ENCODE measurements around the gene HOXD1.
A peak's percentile ranks its signal among the peaks of the same experiment; 100 is the strongest.

The HOXD1 gene

DNA sequence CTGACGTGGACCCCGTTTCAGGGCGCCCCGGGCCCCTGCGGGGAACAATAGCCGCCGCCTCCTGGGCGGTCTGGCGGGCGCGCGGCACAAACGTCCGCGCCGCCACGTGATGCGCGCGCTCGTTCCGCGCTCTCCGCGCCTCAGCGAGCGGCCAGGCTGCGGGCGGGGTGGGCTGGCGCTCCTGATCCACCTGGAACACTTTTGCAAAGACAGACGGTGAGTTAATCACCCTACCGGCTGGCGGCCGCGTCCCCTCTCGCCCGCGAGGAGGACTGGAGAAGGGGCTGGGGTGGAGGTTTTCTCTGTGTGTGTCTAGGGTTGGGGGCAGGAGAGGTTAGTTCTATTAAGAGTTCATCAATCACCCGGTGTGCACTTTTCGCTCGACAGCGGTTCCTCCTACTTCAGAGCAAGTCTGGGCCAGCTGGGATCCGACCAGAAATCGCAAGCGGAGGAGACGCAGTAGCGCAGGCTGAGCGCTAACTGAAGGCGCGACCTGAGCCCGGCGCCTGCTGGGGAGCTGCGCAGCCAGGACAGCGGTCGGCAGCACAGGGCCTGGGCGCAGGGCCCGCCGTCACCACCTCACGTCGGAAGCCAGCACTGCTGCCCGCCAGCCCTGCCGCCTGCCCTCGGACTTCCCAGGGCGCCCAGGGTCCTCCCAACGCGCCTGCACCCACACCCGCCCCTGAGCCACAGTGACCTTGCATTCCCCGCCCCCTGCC is 10.3 kb upstream of the HOXD1 start:
- H3K9me3 ChIP-seq (ENCODE audit: insufficient read depth, low read depth, low read length), result no peaks in the 10 kb centered on the region
- H3K27ac ChIP-seq (ENCODE audit: low read depth, low read length), result no peak overlapping the region
- WGBS, result under 1% methylated on average over 68 of the region's 68 CpGs
- H3K27me3 ChIP-seq (ENCODE audit: insufficient read depth, low read length), result peaks cover 100% of the 10 kb centered on the region
- peaks cover 21% of the 10 kb centered on the region for H3K4me1 ChIP-seq (ENCODE audit: insufficient read depth, low read length)
- H3K9ac ChIP-seq (ENCODE audit: low read depth, low read length), result no peak overlapping the region
- H3K36me3 ChIP-seq (ENCODE audit: insufficient read depth, low read length), result no peaks in the 10 kb centered on the region
- peak overlapping the region; percentile 45 for H3K4me3 ChIP-seq (ENCODE audit: low read length)

DNA sequence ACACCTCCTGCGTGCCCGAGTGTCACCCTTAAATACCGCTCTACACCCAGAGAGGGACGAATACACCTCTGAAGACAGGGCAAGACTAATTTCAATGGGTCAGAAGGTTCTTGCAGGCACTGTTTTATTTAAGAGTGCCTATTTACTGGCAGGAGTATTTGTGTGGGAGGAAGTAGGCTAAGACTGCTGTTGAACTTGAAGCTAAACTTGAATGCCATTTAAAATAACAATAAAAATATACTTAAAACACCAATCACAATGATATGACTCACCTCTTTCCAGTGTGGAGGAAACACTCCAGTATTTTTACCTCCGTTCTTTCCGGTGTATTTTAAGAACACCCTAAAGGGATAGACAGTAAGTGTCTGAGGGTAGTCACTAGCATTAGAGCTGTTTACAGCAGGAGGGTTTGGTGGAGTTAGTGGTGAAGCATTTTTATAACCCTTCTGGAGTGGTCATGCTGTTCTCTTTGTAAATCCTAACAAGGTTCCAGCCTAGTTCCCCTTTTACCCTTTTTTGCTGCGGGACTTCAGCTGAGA is 9.6 kb upstream of the HOXD1 start:
- 5% methylated on average over 6 of the region's 7 CpGs for WGBS

DNA sequence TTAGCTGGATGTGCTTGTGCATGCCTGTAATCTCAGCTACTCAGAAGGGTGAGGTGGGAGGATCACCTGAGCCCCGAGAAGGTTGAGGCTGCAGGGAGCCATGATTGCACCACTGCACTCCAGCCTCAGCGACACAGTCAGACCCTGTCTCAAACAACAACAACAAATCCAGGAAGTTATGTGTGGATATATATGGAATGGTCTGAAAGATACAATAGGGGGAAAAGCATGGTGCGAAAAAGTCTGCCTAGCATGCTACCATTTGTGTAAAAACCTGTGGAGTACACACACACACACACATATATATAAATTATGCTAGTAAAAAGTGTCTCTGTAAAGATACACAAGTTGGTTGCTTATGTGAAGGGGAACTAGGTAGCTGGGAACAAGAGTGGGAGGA is 6.9 kb upstream of the HOXD1 start:
- Histone ChIP-seq H3K9ac (ENCODE audit: low read depth, low read length) (no peak overlapping the region), H3K27ac (ENCODE audit: low read depth, low read length) (no peak overlapping the region), H3K27me3 (ENCODE audit: insufficient read depth, low read length) (peaks cover 100% of the 10 kb centered on the region), H3K9me3 (ENCODE audit: insufficient read depth, low read depth, low read length) (no peaks in the 10 kb centered on the region), H3K4me1 (ENCODE audit: insufficient read depth, low read length) (peaks cover 4% of the 10 kb centered on the region; the same call in 1 of the 2 replicates), H3K36me3 (ENCODE audit: insufficient read depth, low read length) (no peaks in the 10 kb centered on the region), H3K4me3 (ENCODE audit: low read length) (no peak overlapping the region)
- WGBS, result 88% methylated on average over 1 of the region's 3 CpGs

More for the DNA sequence above, 9.6 kb upstream of the HOXD1 start:
- peaks cover 21% of the 10 kb centered on the region for H3K4me1 ChIP-seq (ENCODE audit: insufficient read depth, low read length)
- no peak overlapping the region for H3K9ac ChIP-seq (ENCODE audit: low read depth, low read length)
- H3K4me3 ChIP-seq (ENCODE audit: low read length), result no peak overlapping the region
- no peaks in the 10 kb centered on the region for H3K36me3 ChIP-seq (ENCODE audit: insufficient read depth, low read length)
- H3K9me3 ChIP-seq (ENCODE audit: insufficient read depth, low read depth, low read length), result no peaks in the 10 kb centered on the region
- peaks cover 100% of the 10 kb centered on the region for H3K27me3 ChIP-seq (ENCODE audit: insufficient read depth, low read length)
- no peak overlapping the region for H3K27ac ChIP-seq (ENCODE audit: low read depth, low read length)

GRCh38 chr2:176182671-176183070 is 5.8 kb upstream of the HOXD1 start:
- WGBS, result 93% methylated on average over 3 of the region's 3 CpGs
- H3K9ac ChIP-seq (ENCODE audit: low read depth, low read length), result no peak overlapping the region
- no peaks in the 10 kb centered on the region for H3K36me3 ChIP-seq (ENCODE audit: insufficient read depth, low read length)
- H3K27me3 ChIP-seq (ENCODE audit: insufficient read depth, low read length), result peaks cover 100% of the 10 kb centered on the region
- H3K9me3 ChIP-seq (ENCODE audit: insufficient read depth, low read depth, low read length), result no peaks in the 10 kb centered on the region
- no peak overlapping the region for H3K4me3 ChIP-seq (ENCODE audit: low read length)
- H3K27ac ChIP-seq (ENCODE audit: low read depth, low read length), result no peak overlapping the region
- peaks cover 11% of the 10 kb centered on the region for H3K4me1 ChIP-seq (ENCODE audit: insufficient read depth, low read length)

DNA sequence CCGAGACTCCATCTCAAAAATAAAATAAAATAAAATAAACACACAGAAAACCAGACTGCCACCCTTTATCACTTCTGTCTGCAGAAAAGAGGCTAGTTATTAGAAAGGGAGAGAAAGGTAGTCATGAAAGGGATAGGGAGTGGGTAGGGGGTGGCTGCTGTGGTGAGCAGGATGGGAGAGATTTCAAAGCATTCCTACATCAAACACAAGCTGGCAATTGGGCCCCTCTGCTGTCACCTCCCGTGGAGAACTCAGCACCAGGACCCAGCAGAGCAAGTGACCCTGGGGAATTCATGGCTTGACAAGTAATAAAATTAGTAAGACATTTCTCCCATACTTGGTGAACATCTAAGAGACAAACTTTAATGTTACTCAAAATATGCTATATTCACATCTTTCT is 3.7 kb upstream of the HOXD1 start:
- WGBS, result 86% methylated on average over 1 of the region's 2 CpGs
- Histone ChIP-seq H3K27ac (ENCODE audit: low read depth, low read length) (no peak overlapping the region), H3K9me3 (ENCODE audit: insufficient read depth, low read depth, low read length) (no peaks in the 10 kb centered on the region), H3K4me3 (ENCODE audit: low read length) (no peak overlapping the region), H3K4me1 (ENCODE audit: insufficient read depth, low read length) (peaks cover 18% of the 10 kb centered on the region), H3K9ac (ENCODE audit: low read depth, low read length) (no peak overlapping the region), H3K27me3 (ENCODE audit: insufficient read depth, low read length) (peaks cover 100% of the 10 kb centered on the region), H3K36me3 (ENCODE audit: insufficient read depth, low read length) (no peaks in the 10 kb centered on the region)

- Histone ChIP-seq H3K9ac (ENCODE audit: low read depth, low read length) (no peak overlapping the region), H3K36me3 (ENCODE audit: insufficient read depth, low read length) (no peaks in the 10 kb centered on the region), H3K27ac (ENCODE audit: low read depth, low read length) (no peak overlapping the region), H3K4me1 (ENCODE audit: insufficient read depth, low read length) (peaks cover 20% of the 10 kb centered on the region), H3K4me3 (ENCODE audit: low read length) (no peak overlapping the region), H3K27me3 (ENCODE audit: insufficient read depth, low read length) (peaks cover 100% of the 10 kb centered on the region), H3K9me3 (ENCODE audit: insufficient read depth, low read depth, low read length) (no peaks in the 10 kb centered on the region)
- WGBS, result 84% methylated on average over 2 of the region's 2 CpGs
Measured at GRCh38 chr2:176186024-176186423, 2.4 kb upstream of the HOXD1 start.

DNA sequence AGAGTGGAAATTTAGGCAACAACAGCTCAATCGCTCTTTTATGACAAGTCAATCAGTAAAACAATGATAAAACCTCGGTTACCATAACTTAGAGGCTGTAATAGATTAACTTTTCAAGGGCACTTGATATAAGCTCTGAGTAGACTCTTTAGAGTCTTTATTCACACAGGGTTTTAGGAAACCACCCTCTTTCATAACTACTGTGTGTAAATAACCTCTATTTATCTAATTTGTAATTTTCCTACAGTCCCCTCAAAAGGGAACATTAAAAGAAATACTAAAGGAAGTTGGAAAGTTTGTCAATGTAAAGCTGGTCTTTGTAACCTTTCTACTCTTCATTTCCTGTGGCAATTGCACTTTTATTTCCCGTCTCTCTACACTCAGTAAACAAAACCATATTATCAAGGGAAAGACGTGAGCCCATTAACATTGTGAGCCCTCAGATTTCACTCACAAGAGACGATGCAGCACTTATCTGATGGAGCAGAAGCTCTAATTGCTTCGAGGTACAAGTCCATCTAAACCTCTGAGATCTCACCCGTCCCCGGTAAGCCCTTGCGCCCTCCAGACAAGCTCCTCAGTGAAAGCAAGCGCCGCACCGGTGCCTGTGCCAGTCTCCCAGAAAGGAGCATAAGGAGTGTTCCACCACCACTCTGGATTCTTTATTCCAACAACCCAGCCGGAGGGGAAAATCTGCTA is 1.1 kb upstream of the HOXD1 start:
- no peaks in the 10 kb centered on the region for H3K9me3 ChIP-seq (ENCODE audit: insufficient read depth, low read depth, low read length)
- no peak overlapping the region for H3K9ac ChIP-seq (ENCODE audit: low read depth, low read length)
- peaks cover 28% of the 10 kb centered on the region for H3K4me1 ChIP-seq (ENCODE audit: insufficient read depth, low read length)
- H3K4me3 ChIP-seq (ENCODE audit: low read length), result peak overlapping the region; percentile 39; the same call in 1 of the 2 replicates
- H3K27ac ChIP-seq (ENCODE audit: low read depth, low read length), result no peak overlapping the region
- no peaks in the 10 kb centered on the region for H3K36me3 ChIP-seq (ENCODE audit: insufficient read depth, low read length)
- 6% methylated on average over 13 of the region's 13 CpGs for WGBS
- H3K27me3 ChIP-seq (ENCODE audit: insufficient read depth, low read length), result peaks cover 100% of the 10 kb centered on the region

DNA sequence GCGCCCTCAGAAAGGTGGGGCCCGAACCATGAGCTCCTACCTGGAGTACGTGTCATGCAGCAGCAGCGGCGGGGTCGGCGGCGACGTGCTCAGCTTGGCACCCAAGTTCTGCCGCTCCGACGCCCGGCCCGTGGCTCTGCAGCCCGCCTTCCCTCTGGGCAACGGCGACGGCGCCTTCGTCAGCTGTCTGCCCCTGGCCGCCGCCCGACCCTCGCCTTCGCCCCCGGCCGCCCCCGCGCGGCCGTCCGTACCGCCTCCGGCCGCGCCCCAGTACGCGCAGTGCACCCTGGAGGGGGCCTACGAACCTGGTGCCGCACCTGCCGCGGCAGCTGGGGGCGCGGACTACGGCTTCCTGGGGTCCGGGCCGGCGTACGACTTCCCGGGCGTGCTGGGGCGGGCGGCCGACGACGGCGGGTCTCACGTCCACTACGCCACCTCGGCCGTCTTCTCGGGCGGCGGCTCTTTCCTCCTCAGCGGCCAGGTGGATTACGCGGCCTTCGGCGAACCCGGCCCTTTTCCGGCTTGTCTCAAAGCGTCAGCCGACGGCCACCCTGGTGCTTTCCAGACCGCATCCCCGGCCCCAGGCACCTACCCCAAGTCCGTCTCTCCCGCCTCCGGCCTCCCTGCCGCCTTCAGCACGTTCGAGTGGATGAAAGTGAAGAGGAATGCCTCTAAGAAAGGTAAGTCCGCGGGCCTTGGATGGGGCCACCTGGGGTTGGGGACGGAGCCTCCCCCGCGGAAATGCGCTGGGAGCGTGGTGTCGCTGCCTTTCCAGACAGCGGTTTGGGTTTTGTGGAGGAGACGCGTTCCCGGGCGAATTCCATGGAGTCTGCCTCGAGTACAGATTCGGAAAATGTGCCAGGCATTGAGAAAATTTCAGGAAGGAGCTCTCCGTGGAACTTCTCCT is 559 bp downstream of the HOXD1 start:
- Histone ChIP-seq H3K27me3 (ENCODE audit: insufficient read depth, low read length) (peaks cover 100% of the 10 kb centered on the region), H3K4me3 (ENCODE audit: low read length) (peak overlapping the region; percentile 39), H3K9me3 (ENCODE audit: insufficient read depth, low read depth, low read length) (no peaks in the 10 kb centered on the region), H3K4me1 (ENCODE audit: insufficient read depth, low read length) (peaks cover 37% of the 10 kb centered on the region), H3K27ac (ENCODE audit: low read depth, low read length) (no peak overlapping the region), H3K36me3 (ENCODE audit: insufficient read depth, low read length) (no peaks in the 10 kb centered on the region), H3K9ac (ENCODE audit: low read depth, low read length) (no peak overlapping the region)
- WGBS, result 1% methylated on average over 98 of the region's 98 CpGs

DNA sequence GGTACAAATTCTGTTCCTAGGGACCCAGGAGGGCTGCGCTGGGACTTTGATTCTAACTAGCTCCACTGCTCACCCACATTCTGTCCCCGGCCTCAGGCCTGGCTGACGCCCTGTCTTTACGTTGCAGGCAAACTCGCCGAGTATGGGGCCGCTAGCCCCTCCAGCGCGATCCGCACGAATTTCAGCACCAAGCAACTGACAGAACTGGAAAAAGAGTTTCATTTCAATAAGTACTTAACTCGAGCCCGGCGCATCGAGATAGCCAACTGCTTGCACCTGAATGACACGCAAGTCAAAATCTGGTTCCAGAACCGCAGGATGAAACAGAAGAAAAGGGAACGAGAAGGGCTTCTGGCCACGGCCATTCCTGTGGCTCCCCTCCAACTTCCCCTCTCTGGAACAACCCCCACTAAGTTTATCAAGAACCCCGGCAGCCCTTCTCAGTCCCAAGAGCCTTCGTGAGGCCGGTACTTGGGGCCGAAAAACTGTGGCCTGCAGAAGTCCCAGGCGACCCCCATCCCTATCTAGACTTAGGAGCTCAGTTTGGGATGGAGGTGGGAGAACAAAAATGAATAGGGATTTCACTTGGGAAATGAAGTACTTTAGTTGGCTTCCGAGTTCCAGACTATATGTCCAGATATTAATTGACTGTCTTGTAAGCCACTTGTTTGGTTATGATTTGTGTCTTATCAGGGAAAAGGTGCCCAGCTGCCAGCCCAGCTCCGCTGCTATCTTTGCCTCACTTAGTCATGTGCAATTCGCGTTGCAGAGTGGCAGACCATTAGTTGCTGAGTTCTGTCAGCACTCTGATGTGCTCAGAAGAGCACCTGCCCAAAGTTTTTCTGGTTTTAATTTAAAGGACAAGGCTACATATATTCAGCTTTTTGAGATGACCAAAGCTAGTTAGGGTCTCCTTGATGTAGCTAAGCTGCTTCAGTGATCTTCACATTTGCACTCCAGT is 1.5 kb downstream of the HOXD1 start:
- Histone ChIP-seq H3K4me3 (ENCODE audit: low read length) (peak overlapping the region; percentile 39; the same call in 1 of the 2 replicates), H3K36me3 (ENCODE audit: insufficient read depth, low read length) (no peaks in the 10 kb centered on the region), H3K27me3 (ENCODE audit: insufficient read depth, low read length) (peaks cover 100% of the 10 kb centered on the region), H3K4me1 (ENCODE audit: insufficient read depth, low read length) (peaks cover 37% of the 10 kb centered on the region), H3K9ac (ENCODE audit: low read depth, low read length) (no peak overlapping the region), H3K9me3 (ENCODE audit: insufficient read depth, low read depth, low read length) (no peaks in the 10 kb centered on the region), H3K27ac (ENCODE audit: low read depth, low read length) (no peak overlapping the region)
- WGBS, result 8% methylated on average over 28 of the region's 28 CpGs

DNA sequence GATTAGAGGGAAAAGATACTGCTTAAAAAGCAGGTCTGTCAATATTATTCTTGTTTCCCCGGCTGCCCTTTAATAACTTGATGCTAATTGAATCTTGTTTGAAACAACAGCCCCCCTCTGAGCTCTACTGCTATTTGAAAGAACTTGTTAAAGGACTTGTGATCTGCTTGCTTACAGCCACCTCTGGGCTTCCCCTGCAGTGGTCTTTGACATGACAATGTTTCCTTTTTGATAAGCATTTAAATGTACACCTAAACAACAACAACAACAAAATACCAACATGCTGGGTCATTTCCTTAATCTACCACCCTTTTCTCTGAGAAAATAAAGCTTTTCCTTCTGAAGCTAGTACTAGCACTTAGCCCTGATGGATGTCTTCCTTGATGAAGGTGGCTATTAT is 3.9 kb downstream of the HOXD1 start:
- 0% methylated on average over 1 of the region's 1 CpG for WGBS
- no peaks in the 10 kb centered on the region for H3K9me3 ChIP-seq (ENCODE audit: insufficient read depth, low read depth, low read length)

More for the DNA sequence above, 3.9 kb downstream of the HOXD1 start:
- Histone ChIP-seq H3K4me1 (ENCODE audit: insufficient read depth, low read length) (peaks cover 30% of the 10 kb centered on the region), H3K27me3 (ENCODE audit: insufficient read depth, low read length) (peaks cover 95% of the 10 kb centered on the region), H3K27ac (ENCODE audit: low read depth, low read length) (no peak overlapping the region), H3K9ac (ENCODE audit: low read depth, low read length) (no peak overlapping the region), H3K36me3 (ENCODE audit: insufficient read depth, low read length) (no peaks in the 10 kb centered on the region), H3K4me3 (ENCODE audit: low read length) (no peak overlapping the region)
